OCI-LY1 (cell line): ENCODE results near the gene ME1.

Source experiments
- CTCF ChIP-seq: fragments of 200-600 bp; sonication (generic), shearing (Covaris generic); IDR thresholded peaks from 2 replicates; pipeline ENCODE4 v1.5.1; 2017; ENCODE audit warnings: mild to moderate bottlenecking, antibody characterized with exemption, low read length, moderate library complexity, mixed read lengths
- EZH2 ChIP-seq: fragments of 200-600 bp; sonication (generic), shearing (Covaris generic); IDR thresholded peaks from 2 replicates; pipeline ENCODE4 v1.8.0; 2017; ENCODE audit warnings: borderline replicate concordance, mixed run types, mild to moderate bottlenecking, antibody characterized with exemption, low read length, moderate library complexity, mixed read lengths

GRCh38 chr6:83311231-83311630 is 119.6 kb downstream of the ME1 start:
- TF ChIP-seq EZH2 (no peak), CTCF (no peak)
